Gastrocnemius medialis (tissue), 4 donors: ENCODE data around the gene ATP5F1D.

ENCODE experiments used
- POLR2A ChIP-seq, 2 donors: fragments of 450-650 bp; IDR thresholded peaks; one replicate each; pipeline ENCODE4 v1.6.1; 2017; ENCODE audit warnings: antibody characterized with exemption in 2 of 2, mild to moderate bottlenecking in 2 of 2, moderate library complexity in 2 of 2
- TF ChIP-seq, protein P1 (sequence below), 5 experiments: fragments of 450-650 bp in 3 of 5; fragments of 200-600 bp in 2 of 5; sonication (generic) in 2 of 5; IDR thresholded peaks in 4 of 5; conservative IDR thresholded peaks in 1 of 5; 1 replicate in 4 of 5; 2 replicates in 1 of 5; pipeline ENCODE4 v1.5.1; 2016 to 2019; ENCODE audit warnings: antibody characterized with exemption in 5 of 5, mild to moderate bottlenecking in 3 of 5, moderate library complexity in 3 of 5

DNA sequence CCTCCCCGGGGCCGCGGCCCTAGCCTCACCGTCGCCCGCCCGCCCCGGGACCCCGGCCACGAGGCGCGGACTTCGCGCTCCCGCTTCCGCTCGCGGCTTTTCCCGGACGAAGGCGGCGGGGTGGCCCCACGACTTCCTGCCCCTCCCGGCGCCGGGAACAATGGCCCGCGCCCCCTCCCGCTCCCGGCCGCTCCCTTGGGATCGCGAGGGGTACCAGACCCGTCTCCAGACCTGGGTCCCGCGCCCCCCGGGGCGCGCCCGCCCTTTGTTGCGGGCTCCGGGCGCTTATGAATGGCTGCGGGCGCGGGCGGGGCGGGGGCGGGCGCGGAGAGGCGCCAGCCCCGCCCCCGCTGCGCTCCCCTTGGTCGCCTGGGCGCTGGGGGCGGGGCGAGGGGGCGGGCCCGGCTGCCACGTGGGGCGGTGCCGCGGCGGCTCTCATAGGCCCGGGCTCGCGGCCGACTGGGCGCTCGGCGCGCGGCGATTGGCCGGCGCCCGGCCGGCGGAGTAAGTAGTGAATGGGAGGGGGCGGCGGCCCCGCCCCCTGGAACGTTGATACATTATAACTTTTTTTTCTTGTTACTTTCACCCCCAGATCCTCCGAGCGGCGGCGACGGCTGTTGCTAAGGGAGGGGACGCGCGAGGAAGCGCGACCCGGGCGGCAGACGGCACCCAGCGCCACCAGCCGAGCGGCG is 7.9 kb downstream of the ATP5F1D start:
- TF ChIP-seq POLR2A (IDR thresholded peaks at IDR 0.05) = peak; percentile 94 to 100
- TF ChIP-seq, protein P1, sequence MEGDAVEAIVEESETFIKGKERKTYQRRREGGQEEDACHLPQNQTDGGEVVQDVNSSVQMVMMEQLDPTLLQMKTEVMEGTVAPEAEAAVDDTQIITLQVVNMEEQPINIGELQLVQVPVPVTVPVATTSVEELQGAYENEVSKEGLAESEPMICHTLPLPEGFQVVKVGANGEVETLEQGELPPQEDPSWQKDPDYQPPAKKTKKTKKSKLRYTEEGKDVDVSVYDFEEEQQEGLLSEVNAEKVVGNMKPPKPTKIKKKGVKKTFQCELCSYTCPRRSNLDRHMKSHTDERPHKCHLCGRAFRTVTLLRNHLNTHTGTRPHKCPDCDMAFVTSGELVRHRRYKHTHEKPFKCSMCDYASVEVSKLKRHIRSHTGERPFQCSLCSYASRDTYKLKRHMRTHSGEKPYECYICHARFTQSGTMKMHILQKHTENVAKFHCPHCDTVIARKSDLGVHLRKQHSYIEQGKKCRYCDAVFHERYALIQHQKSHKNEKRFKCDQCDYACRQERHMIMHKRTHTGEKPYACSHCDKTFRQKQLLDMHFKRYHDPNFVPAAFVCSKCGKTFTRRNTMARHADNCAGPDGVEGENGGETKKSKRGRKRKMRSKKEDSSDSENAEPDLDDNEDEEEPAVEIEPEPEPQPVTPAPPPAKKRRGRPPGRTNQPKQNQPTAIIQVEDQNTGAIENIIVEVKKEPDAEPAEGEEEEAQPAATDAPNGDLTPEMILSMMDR (IDR thresholded peaks at IDR 0.05 in 4 of 5, conservative IDR thresholded peaks at IDR 0.05 in 1 of 5) = no peak
